GM20000 (cell line): ENCODE results near the gene CNIH1.
"Not testable (repeated sequence)": the region's sequence is repeated elsewhere in the genome, so short reads cannot be mapped to it uniquely, and the experiment has no call there.

Source experiments
- DNase-seq: peaks from one replicate; pipeline ENCODE4 v3.0.0; 2012; ENCODE audit warnings: low spot score
- TF ChIP-seq, protein P1 (sequence below): IDR thresholded peaks from 2 replicates; pipeline ENCODE4 v1.5.1; 2012; ENCODE audit warnings: mild to moderate bottlenecking, control low read depth; ENCODE audit errors: extremely low read depth, missing control alignments

The CNIH1 gene

DNA sequence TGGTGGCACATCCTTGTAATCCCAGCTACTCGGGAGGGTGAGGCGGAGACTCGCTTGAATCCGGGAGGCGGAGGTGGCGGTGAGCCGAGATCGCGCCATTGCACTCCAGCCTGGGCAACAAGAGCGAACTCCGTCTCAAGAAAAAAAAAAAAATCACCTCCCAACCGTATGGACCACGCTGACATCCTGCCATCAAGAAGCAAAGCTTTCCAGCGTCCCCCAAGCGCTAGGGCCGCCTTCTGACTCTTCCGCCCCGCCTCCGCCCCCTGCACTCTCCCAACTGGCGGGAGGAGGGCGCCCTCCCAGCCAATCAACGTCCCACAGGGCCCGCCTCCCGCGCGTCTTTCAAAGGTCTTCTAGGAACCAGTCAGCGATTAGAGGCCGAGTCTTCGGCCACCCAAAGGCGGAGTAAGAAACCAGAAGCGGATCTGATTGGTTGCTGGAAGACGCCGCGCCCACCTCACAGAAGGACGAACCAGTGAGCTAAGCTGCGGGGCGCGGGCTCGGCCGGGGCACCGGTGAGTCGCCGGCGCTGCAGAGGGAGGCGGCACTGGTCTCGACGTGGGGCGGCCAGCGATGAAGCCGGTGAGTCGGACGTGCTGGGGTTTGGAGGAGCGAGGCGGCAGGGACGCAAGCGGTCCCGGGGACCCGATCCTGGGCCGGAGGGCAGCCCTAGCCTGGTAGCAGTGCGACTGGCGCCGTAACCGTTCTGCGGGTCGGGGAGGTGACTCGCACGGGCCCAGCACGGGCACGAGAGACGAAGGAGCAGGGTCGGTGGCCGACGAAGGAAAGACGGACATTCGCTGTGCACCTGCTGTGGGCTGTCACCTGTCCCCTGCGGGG is 44.5 kb downstream of the CNIH1 start, which contains the start of gene CDKN3:
Gene CDKN3, plus strand, starts transcription at position 515 of the 843 bp plus-strand sequence. Its CDS starts 62 bp downstream, at position 577.
- DNase-seq: peak; percentile 98
- TF ChIP-seq, protein P1, sequence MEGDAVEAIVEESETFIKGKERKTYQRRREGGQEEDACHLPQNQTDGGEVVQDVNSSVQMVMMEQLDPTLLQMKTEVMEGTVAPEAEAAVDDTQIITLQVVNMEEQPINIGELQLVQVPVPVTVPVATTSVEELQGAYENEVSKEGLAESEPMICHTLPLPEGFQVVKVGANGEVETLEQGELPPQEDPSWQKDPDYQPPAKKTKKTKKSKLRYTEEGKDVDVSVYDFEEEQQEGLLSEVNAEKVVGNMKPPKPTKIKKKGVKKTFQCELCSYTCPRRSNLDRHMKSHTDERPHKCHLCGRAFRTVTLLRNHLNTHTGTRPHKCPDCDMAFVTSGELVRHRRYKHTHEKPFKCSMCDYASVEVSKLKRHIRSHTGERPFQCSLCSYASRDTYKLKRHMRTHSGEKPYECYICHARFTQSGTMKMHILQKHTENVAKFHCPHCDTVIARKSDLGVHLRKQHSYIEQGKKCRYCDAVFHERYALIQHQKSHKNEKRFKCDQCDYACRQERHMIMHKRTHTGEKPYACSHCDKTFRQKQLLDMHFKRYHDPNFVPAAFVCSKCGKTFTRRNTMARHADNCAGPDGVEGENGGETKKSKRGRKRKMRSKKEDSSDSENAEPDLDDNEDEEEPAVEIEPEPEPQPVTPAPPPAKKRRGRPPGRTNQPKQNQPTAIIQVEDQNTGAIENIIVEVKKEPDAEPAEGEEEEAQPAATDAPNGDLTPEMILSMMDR: peak; percentile 20

- TF ChIP-seq, protein P1: no peak
- no peak for DNase-seq
Observed at GRCh38 chr14:54396183-54396492, 45.0 kb downstream of the CNIH1 start.

DNA sequence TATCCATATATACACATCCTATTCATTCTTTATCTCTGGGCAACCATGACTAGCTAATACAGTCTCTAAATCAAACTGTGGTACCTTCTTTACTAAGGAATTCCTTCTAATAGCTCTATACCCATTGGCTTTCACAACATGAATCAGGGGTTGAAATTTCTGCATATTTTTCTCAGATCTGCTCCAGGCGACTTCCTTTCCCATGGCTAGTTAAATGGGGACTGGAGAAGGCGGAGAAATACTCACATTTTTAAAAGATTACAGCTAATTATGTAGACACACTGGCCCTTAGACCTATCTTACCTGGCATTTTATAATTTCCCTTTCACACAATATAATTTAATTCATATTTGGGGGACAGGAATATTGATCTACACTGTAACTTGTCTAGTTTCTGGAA is 45.5 kb downstream of the CNIH1 start:
- TF ChIP-seq, protein P1: no peak
- DNase-seq: no peak

DNA sequence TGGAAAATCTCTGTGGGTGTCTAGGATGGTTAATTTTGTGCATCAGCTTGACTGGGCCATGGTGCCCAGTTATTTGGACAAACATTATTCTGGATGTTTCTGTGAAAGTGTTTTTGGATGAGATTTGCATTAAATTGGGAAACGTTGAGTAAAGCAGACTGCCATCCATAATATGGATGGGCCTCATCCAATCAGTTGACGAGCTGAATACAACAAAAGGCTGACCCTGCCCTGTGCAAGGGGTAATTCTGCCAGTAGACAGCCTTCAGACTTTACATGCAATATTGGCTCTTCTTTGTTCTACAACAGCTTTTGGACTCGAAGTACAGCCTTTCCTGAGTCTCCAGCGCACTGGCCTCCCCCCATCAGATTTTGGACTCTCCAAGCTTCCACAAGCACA is 45.9 kb downstream of the CNIH1 start:
- DNase-seq: no peak
- TF ChIP-seq, protein P1: no peak

DNA sequence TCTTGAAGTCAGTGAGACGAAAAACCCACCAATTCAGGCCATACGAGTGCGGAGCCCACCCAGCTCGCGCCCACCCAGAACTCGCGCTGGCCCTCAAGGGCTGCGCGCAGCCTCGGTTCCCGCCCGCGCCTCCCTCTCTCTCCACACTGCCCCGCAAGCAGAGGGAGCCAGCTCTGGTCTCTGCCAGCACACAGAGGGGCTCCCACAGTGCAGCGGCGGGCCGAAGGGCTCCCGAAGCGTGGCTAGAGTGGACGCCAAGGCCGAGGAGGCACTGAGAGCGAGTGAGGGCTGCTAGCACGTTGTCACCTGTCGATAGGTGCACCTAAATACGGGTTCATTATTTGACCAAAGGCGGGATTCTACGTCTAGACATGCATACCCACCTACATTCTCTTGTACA is 46.6 kb downstream of the CNIH1 start:
- no peak for DNase-seq

DNA sequence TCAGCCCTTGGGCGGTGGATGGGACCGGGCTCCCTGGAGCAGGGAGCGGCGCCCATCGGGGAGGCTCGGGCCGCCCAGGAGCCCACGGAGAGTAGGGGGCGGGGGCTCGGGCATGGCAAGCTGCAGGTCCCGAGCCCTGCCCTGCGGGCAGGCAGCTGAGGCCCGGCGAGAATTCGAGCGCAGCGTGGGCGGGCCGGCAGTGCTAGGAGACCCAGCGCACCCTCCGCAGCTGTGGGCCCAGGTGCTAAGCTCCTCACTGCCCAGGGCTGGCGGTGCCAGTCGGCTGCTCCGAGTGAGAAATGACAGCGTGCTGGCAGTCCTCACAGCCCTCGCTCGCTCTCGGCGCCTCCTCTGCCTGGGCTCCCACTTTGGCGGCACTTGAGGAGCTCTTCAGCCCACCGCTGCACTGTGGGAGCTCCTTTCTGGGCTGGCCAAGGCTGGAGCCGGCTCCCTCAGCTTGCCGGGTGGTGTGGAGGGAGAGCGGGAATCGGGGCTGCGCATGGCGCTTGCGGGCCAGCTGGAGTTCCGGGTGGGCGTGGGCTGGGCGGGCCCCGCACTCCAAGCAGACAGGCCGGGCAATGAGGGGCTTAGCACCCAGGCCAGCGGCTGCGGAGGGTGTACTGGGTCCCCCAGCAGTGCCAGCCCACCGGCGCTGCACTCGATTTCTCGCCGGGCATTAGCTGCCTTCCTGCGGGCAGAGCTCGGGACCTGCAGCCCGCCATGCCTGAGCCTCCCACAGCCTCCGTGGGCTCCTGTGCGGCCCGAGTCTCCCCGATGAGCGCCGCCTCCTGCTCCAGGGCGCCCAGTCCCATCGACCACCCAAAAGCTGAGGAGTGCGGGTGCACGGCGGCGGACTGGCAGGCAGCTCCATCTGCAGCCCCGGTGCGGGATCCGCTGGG is 47.9 kb downstream of the CNIH1 start:
- not testable (repeated sequence) for DNase-seq

More for the DNA sequence above, 46.6 kb downstream of the CNIH1 start:
- TF ChIP-seq, protein P1: no peak

DNA sequence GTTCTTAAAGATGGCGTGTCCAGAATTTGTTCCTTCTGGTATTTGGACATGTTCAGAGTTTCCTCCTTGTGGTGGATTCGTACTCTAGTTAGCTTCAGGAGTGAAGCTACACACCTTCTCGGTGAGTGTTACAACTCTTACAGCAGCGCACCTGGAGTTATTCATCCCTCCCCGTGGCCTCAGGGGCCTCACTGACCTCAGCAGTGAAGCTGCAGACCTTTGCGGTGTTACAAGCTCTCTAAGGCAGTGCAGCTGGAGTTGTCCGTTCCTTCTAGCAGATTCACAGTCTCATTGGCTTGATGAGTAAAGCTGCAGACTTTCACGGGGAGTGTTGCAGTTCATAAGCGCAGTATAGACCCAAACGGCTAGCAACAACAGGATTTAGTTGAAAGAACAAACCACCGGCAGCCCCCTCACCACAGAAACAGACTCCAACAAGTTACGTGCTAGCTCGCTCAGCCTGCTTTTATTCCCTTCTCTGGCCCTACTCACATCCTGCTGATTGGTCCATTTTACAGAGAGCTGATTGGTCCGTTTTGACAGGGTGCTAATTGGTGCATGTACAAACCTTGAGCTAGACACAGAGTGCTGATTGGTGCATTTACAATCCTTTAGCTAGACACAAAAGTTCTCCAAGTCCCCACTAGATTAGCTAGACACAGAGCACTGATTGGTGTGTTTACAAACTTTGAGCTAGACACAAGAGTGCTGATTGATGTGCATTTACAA is 48.9 kb downstream of the CNIH1 start:
- TF ChIP-seq, protein P1: no peak
- no peak for DNase-seq
